ENCODE results near the gene TSN. TPM values are rescaled to one million over a fixed set of nuclear protein-coding genes. Genes with fewer than 3 reads are reported as not detected.
"Not testable (repeated sequence)": the region's sequence is repeated elsewhere in the genome, so short reads cannot be mapped to it uniquely, and the experiment has no call there.

The TSN gene
- total RNA-seq, 1 donor from 2014 or later, result 119 TPM

- DNase-seq (ENCODE audit: low read depth in 2 of 2), result no peak
Observed at GRCh38 chr2:121798617-121799016, 43.2 kb downstream of the TSN start.

- DNase-seq (ENCODE audit: low read depth in 2 of 2), result no peak
Observed at GRCh38 chr2:121801916-121802315, 46.5 kb downstream of the TSN start.

GRCh38 chr2:121803503-121803902, 48.1 kb downstream of the TSN start:
- DNase-seq (ENCODE audit: low read depth in 2 of 2), result no peak

GRCh38 chr2:121804340-121804739, 48.9 kb downstream of the TSN start:
- DNase-seq (ENCODE audit: low read depth in 2 of 2), result peak; percentile 52 to 85

GRCh38 chr2:121804997-121805765, 49.7 kb downstream of the TSN start:
- DNase-seq (ENCODE audit: low read depth in 2 of 2), result no peak

GRCh38 chr2:121805766-121806143, 50.3 kb downstream of the TSN start:
- DNase-seq (ENCODE audit: low read depth in 2 of 2), result no peak

- DNase-seq (ENCODE audit: low read depth in 2 of 2), result not testable (repeated sequence)
Observed at GRCh38 chr2:121807771-121808170, 52.3 kb downstream of the TSN start.

GRCh38 chr2:121809607-121810006, 54.2 kb downstream of the TSN start:
- no peak for DNase-seq (ENCODE audit: low read depth in 2 of 2)

- DNase-seq (ENCODE audit: low read depth in 2 of 2), result peak; percentile 71 to 85
Observed at GRCh38 chr2:121810959-121811853, 55.8 kb downstream of the TSN start.

GRCh38 chr2:121813083-121813482, 57.6 kb downstream of the TSN start:
- DNase-seq (ENCODE audit: low read depth in 2 of 2), result not testable (repeated sequence)

- DNase-seq (ENCODE audit: low read depth in 2 of 2), result no peak
Observed at GRCh38 chr2:121815216-121815615, 59.8 kb downstream of the TSN start.

- no peak for DNase-seq (ENCODE audit: low read depth in 2 of 2)
Observed at GRCh38 chr2:121816797-121817196, 61.3 kb downstream of the TSN start.

- DNase-seq (ENCODE audit: low read depth in 2 of 2), result not testable (repeated sequence)
Observed at GRCh38 chr2:121817304-121817703, 61.9 kb downstream of the TSN start.

Other genes with a start within 250 kb of the TSN start
- gene RNU4ATAC, start 224.8 kb upstream of the TSN start, total RNA-seq, result under 0.01 TPM in 2 replicates
- gene CLASP1, start 106.2 kb upstream of the TSN start, total RNA-seq, result 25.5 and 31.9 TPM in 2 replicates
- 24.4 and 43.8 TPM in 2 replicates for gene NIFK, start 18.8 kb upstream of the TSN start, total RNA-seq